IPS-18c (cell line): ENCODE data around the gene ASCC3.

Experiments
- H3K4me3 ChIP-seq: 2 replicates; pipeline ENCODE4 v1.7.0; 2013; ENCODE audit warnings: low read depth, mild to moderate bottlenecking, low read length, moderate library complexity; ENCODE audit not compliant: insufficient read depth
- H3K9me3 ChIP-seq: one replicate; pipeline ENCODE4 v1.6.1; 2013; ENCODE audit warnings: mild to moderate bottlenecking, low read length, moderate library complexity; ENCODE audit not compliant: control insufficient read depth, insufficient read depth

The ASCC3 gene

DNA sequence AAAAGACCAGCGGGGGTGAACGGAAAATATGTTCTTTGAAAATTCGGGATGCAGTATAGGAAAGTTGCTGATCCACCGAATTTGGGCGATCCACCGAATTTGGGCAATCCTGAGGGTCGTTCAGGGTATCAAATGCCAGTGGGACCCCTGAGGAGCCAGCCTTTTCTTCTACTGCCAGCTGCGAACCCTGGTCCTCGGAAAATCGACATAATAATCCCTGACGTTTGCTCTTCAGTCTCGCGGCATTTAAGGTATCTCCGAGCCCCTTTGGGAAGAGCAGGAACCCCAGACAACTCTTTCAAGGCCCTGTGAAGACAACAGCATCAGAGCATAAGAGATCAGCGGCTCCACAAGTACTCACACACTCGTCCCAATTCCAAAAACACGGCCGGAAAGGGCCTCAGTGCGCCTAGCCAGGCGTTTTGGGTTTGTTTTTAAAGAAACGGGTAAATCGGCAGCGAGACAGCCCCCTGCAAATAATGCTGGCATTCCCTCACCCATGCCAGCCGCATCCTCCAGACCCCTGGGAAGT, 417.4 kb downstream of the ASCC3 start:
- Histone ChIP-seq H3K9me3 (no peaks in the 10 kb centered on the region), H3K4me3 (peak overlapping the region; percentile 43)

DNA sequence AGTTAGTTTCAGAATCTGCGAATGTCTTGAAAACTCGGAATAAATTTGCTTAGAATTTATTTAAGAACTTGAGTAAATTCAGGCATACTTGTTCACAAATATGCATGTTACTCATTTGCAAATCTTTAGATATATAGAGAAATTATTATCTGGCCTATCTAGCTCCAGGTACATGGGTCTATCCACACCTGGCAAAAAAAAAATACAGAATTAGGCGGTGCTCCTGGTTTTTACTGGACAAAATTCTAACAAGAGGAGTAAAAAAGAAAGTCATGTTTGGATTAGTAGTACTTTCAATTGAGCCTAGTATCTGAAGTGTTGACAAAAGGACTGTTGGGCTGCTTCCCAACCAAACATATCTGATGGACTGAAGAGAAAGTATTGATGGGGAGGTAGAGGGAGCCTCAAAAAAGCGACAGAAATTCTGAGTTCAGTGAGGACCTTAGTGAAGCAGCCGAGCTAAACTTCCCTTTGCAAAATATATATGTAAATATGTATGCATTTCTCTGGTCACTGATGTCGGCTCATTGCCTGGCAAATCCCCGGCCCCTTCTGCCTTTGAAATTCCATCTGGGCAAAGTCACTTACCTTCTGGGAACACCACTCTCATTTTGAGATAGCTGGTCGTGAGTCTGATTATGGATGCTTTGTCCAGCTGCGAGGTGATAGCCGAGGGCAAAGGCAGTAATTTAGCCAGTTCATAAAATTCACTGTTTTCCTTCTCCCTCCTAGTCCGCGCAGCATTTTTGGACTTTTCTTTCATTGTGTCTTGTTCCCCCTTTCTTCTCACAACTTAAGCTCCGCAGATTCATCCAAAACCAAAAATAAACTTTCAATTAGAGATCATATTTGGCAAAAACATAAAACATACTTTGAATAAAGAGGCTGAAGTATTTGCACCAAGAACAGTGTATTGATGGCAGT, 418.2 kb downstream of the ASCC3 start:
- Histone ChIP-seq H3K9me3 (no peaks in the 10 kb centered on the region), H3K4me3 (peak overlapping the region; percentile 43; the same call in 1 of the 2 replicates)

DNA sequence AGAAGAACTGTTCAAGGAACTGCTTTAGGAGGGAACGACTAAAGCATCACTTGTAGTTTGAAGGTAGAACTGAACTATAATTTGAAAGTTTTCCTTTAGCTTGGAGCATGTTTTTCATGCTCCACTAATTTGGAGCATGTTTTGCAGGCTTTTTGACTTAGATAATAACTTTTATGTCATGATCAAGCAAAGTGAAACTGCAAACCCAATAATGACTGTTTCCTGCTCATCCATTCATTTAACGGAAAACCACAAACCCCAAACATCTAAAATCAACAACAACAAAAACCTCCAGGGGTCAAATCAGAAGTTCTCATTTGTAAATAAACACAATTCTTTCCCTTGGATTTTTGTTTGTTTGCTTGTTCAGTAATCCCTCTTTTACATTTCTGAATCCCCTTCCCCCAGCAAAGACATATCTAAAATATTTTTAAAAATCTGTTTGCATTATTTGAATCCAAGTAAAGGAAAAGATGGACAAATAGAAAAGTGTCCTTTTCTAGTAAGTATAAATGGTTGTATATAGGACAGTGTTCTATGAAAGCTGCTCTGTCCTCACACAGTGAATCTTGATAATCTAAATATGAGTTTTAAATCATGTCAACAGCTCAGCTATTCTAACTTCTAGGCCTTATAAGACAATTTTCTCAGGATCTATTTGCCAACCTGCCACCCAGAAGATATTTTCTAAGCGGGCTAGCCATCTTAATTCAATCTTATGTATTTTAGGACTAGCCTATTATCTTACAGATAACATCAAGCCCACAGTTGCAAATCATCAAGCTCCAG, 419.0 kb downstream of the ASCC3 start:
- H3K4me3 ChIP-seq = no peak overlapping the region
- H3K9me3 ChIP-seq = no peaks in the 10 kb centered on the region

DNA sequence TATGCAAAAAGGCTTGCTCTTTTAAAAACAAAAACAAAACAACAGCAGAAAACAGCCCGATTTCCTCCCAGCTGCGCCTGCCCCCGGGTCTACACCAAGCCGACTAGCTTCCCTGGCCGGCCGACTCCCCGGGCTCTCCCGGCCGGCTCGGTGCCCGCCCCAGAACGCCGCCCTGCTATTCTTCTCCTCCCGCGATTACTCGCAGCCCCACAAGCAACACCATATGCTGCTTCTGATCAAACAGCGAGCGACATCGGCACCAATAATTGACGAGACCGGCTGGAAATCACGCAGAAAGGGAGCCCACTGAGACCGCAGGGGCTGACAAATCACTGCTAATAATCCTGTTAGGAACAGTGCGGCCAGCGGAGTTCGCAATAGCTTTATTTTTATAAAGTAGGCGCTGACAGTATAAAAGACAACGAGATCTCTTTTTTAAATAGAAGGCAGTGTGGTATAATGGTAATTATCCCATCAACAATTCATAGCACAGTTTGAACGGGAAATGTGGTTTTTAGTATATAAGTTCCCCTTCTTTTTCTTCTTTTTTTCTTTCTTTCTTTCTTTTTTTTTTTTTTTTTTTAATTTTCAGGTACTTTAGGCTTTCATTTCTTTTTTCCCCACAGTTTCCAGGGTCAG, 419.7 kb downstream of the ASCC3 start:
- Histone ChIP-seq H3K4me3 (peak overlapping the region; percentile 43), H3K9me3 (no peaks in the 10 kb centered on the region)

DNA sequence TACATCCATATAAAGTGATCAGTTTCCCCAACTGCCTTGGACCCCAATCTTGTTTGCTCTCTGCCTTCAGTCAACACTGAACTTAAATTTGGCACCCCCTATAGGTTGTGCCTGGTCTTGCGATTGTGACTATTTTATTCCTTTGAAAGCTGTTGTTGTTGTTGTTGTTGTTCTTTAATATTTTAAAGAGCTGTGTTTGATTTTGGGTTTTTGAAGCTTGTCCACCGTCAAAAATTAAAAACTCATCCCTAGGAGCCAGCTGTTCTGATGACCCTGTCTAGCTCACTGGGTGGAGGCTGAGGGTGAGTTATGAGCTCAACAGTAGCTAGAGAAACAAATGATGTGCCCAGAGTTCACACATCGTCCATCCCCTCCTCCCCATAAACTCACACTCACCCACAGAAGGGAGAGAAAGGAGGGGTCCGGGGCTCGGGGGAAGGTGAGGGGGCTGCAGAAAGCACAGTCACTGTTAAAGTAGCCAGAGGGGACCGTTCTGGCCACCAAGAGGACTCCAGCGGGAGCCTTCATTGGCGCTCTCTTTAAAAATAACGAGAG, 420.4 kb downstream of the ASCC3 start:
- no peaks in the 10 kb centered on the region for H3K9me3 ChIP-seq
- H3K4me3 ChIP-seq = peak overlapping the region; percentile 43; the same call in 1 of the 2 replicates

DNA sequence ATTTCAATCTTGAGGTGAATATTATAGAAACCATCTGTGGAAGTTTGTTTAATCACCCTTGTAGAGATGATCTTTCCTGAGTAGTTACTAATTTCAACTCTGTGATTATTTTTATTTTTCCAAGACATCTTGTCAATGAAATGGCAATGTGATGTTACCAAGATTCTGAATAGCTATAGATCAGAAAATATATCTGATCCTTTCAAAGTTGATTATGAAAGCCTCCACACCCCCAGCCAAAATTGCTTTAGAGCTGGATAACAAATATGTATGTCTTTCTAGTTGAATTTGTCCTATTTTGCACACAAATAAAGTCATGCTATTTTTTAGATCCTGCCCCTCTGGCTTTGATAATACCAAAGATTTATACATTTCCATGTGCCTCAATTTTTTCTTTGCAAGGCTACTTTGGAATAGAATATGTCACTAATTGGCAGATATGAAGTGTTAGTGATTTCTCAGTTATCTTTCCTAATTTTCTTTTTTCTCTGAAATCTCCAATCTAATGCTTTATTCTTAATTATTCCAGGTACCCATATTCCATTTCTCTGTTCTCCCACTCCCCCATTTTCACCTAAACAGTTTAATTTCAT, 421.4 kb downstream of the ASCC3 start:
- Histone ChIP-seq H3K4me3 (no peak overlapping the region), H3K9me3 (no peaks in the 10 kb centered on the region)

DNA sequence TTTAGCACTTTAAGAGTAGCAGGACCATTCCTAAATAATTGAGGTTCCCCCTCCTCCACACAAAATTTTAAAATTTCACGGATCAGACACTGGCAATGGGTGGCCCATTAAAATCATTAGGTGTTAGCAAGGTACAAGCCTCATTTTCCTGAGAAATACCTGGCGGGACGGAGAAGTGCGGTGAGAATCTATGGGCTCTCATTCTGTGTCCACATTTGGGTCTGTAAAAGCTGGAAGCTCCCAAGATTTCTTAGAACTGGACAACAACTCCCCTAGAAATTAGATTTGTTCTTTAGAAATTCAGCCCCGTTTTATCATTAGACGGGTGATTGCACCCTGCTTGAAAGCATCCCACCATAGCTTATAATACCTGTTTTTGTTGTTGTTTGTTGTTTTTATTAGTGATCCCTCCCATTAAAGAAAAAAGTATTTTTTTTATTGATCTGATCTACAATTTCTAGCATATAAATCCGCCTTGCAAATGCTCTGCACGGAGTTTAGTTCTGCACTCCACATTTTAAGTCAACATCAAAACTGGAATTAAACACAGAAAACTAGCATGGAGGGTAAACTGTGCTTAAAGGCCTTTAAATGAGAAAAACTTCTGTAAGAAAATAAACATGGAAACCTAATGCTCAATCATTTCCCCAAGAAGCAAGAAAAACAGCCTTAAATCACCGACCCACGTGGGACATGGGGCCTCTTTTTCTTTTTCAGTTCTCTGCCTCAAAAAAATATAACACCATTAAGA, 422.1 kb downstream of the ASCC3 start:
- H3K9me3 ChIP-seq = no peaks in the 10 kb centered on the region
- H3K4me3 ChIP-seq = peak overlapping the region; percentile 39; the same call in 1 of the 2 replicates
